ENCODE results near the gene CGB7. TPM values are rescaled to one million over a fixed set of nuclear protein-coding genes. Genes with fewer than 3 reads are reported as not detected.

The CGB7 gene
- total RNA-seq, 1 experiment from 2014 or later = 0.95 TPM

DNA sequence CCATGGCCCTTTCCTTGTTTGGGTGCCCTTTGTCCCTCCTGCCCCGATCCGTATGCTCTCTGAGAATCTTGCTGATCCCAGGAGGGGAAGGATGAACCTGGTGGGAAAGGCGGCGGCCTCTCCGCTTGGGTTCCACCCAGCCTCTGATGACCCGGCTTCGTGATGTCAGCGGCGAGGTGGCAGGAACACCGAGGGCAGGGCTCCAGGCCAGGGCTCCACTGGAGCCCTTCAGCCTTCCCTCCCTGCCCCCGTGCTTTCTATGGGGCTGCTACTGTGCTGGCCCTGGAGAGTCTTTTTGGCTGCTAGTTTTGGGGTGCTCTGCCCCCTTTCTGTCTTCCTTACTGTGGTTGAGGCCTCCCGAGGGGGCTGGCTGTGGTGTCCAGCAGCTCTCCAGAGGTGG is 44.8 kb upstream of the CGB7 start:
- no TSS peak for BruUV-seq (replicated peaks)
- intact Hi-C loops (cut with micrococcal nuclease; ENCODE audit: unreplicated experiment) = no loop called here
- H3K9me3 ChIP-seq (ENCODE audit: control insufficient read depth, insufficient read depth, low read depth, low read length) = no peaks in the 10 kb centered on the region
- in situ Hi-C loops (cut with HindIII; ENCODE audit: low pct_unique_long_range_greater_than_20kb, low sequenced_read_pairs) = no loop called here
- no peak overlapping the region for H3K27ac ChIP-seq (ENCODE audit: low read length)
- TF ChIP-seq SIN3A (IDR thresholded peaks at IDR 0.05; ENCODE audit: borderline replicate concordance, insufficient read depth, low read depth, low read length) (no peak), REST (IDR thresholded peaks at IDR 0.05; ENCODE audit: insufficient read depth in 1 of 2, low read depth in 2 of 2, low read length in 1 of 2) (no peak), CTCF (IDR thresholded peaks at IDR 0.05) (no peak), POLR2AphosphoS5 (IDR thresholded peaks at IDR 0.05; ENCODE audit: low read depth, low read length) (no peak), TCF7L2 (IDR thresholded peaks at IDR 0.05; ENCODE audit: low read depth, low read length) (no peak)
- peaks cover 13% of the 10 kb centered on the region for H3K36me3 ChIP-seq (ENCODE audit: control insufficient read depth, insufficient read depth, low read length)
- H3K27me3 ChIP-seq (ENCODE audit: control insufficient read depth, insufficient read depth, low read length) = no peaks in the 10 kb centered on the region
- ATAC-seq (no peak), DNase-seq (ENCODE audit: low read depth, low spot score) (no peak)
- no peak overlapping the region for H3K4me3 ChIP-seq (ENCODE audit: low read depth in 2 of 2, low read length in 2 of 2)
- ChIA-PET CTCF (interaction anchor here (0.5 kb wide), 1 partner anchor 38 kb away, joined by 3 read pairs; the partner anchor contains the start of gene NTF4), POLR2A (no interaction called here)
- peaks cover 3% of the 10 kb centered on the region for H3K4me1 ChIP-seq (ENCODE audit: control insufficient read depth, insufficient read depth, low read length)

- in situ Hi-C loops (cut with HindIII; ENCODE audit: low pct_unique_long_range_greater_than_20kb, low sequenced_read_pairs) (no loop called here), intact Hi-C loops (cut with micrococcal nuclease; ENCODE audit: unreplicated experiment) (no loop called here)
- Histone ChIP-seq H3K27me3 (ENCODE audit: control insufficient read depth, insufficient read depth, low read length) (no peaks in the 10 kb centered on the region), H3K9me3 (ENCODE audit: control insufficient read depth, insufficient read depth, low read depth, low read length) (no peaks in the 10 kb centered on the region), H3K27ac (ENCODE audit: low read length) (no peak overlapping the region), H3K4me1 (ENCODE audit: control insufficient read depth, insufficient read depth, low read length) (peaks cover 6% of the 10 kb centered on the region), H3K36me3 (ENCODE audit: control insufficient read depth, insufficient read depth, low read length) (peaks cover 13% of the 10 kb centered on the region), H3K4me3 (ENCODE audit: low read depth in 2 of 2, low read length in 2 of 2) (no peak overlapping the region)
- no peak for DNase-seq (ENCODE audit: low read depth, low spot score)
- ChIA-PET CTCF (no interaction called here), POLR2A (no interaction called here)
- no peak for ATAC-seq
- BruUV-seq (replicated peaks) = no TSS peak
- TF ChIP-seq SIN3A (IDR thresholded peaks at IDR 0.05; ENCODE audit: borderline replicate concordance, insufficient read depth, low read depth, low read length) (no peak), POLR2AphosphoS5 (IDR thresholded peaks at IDR 0.05; ENCODE audit: low read depth, low read length) (no peak), CTCF (IDR thresholded peaks at IDR 0.05) (no peak), TCF7L2 (IDR thresholded peaks at IDR 0.05; ENCODE audit: low read depth, low read length) (no peak), REST (IDR thresholded peaks at IDR 0.05; ENCODE audit: insufficient read depth in 1 of 2, low read depth in 2 of 2, low read length in 1 of 2) (no peak)
Measured at GRCh38 chr19:49101160-49101559, 43.6 kb upstream of the CGB7 start.
